Stomach (tissue), 9 donors: ENCODE measurements around the gene GLCE. TPM values are rescaled to one million over a fixed set of nuclear protein-coding genes. Genes with fewer than 3 reads are reported as not detected.

Experiments used
- DNase-seq, 2 donors: peaks; one replicate each; pipeline versions ENCODE4 v3.0.0 to v3.0.0-alpha.2; 2013 to 2019
- H3K27ac ChIP-seq, 5 donors: fragments of 200-600 bp in 4 of 5; sonication (generic) in 4 of 5; one replicate each; pipeline ENCODE4 v1.5.1; 2013 to 2019; ENCODE audit warnings: mild to moderate bottlenecking in 1 of 5, moderate library complexity in 1 of 5
- H3K27me3 ChIP-seq, 3 donors: fragments of 200-600 bp; sonication (generic); one replicate each; pipeline ENCODE4 v1.5.1; 2017 to 2019; ENCODE audit warnings: mixed run types in 1 of 3
- H3K36me3 ChIP-seq, 4 donors: fragments of 200-600 bp; sonication (generic); 1 replicate in 3 of 4; 2 replicates in 1 of 4; pipeline ENCODE4 v1.5.1; 2016 to 2019
- H3K4me1 ChIP-seq, 4 donors: fragments of 200-600 bp; sonication (generic); one replicate each; pipeline ENCODE4 v1.5.1; 2016 to 2019
- H3K4me3 ChIP-seq, 4 donors: fragments of 200-600 bp; sonication (generic) in 3 of 4; one replicate each; pipeline ENCODE4 v1.5.1; 2016 to 2019; ENCODE audit warnings: mild to moderate bottlenecking in 1 of 4
- H3K9me3 ChIP-seq, 4 donors: fragments of 200-600 bp; sonication (generic); one replicate each; pipeline ENCODE4 v1.5.1; 2016 to 2019
- EP300 ChIP-seq: sonication (generic); formaldehyde crosslinking; IDR thresholded peaks from one replicate; pipeline ENCODE4 v1.6.1; 2017; ENCODE audit warnings: antibody characterized with exemption
- POLR2A ChIP-seq, 4 donors: fragments of 450-650 bp; IDR thresholded peaks; one replicate each; pipeline ENCODE4 v1.6.1; 2016; ENCODE audit warnings: antibody characterized with exemption in 4 of 4, control low read depth in 2 of 4, mild to moderate bottlenecking in 1 of 4, moderate library complexity in 1 of 4
- POLR2AphosphoS5 ChIP-seq, 3 donors: sonication (generic); formaldehyde crosslinking; IDR thresholded peaks; one replicate each; pipeline ENCODE4 v1.6.1; 2016; ENCODE audit warnings: antibody characterized with exemption in 3 of 3
- WGBS, 5 donors: extraction: QIAGEN DNeasy Blood & Tissue Kit in 3 of 5; methylation state at CpG; one replicate each; pipeline versions ENCODE4 v1.1.5 to v1.1.7; 2013 to 2018; 5-methylcytosine and 5-hydroxymethylcytosine counted together
- intact Hi-C: fragments of 100-400 bp; cut with DNase I; formaldehyde crosslinking; loops from one replicate; pipeline ENCODE4 v1.15.1; 2023; ENCODE audit warnings: low total_unique reads
- polyA plus RNA-seq, 3 donors: library from polyadenylated mRNA; stranded (reverse); fragments of 200-250 nt; gene quantifications; one replicate each; pipeline ENCODE4 v1.2.3, GENCODE V29; 2013
- total RNA-seq, 5 donors: library from RNA; depleted of rRNA; stranded (reverse); fragments of >200 nt; gene quantifications; one replicate each; pipeline versions ENCODE4 v1.1.0 to v1.2.3, GENCODE V29; 2014 to 2016
- TF ChIP-seq, protein P1 (sequence below), 7 experiments: fragments of 450-650 bp in 4 of 7; fragments of 200-600 bp in 3 of 7; sonication (generic) in 3 of 7; IDR thresholded peaks; one replicate each; pipeline ENCODE4 v1.5.1; 2016 to 2019; ENCODE audit warnings: antibody characterized with exemption in 7 of 7, control low read depth in 2 of 7, mild to moderate bottlenecking in 1 of 7
- donor health status: healthy with polysubstance abuse.
- donor health status: Bipolar disorder and iron deficiency.
- donor health status: healthy.

The GLCE gene
- total and polyA plus RNA-seq, 8 donors: 5.5 to 50.9 (median 22.1) TPM

DNA sequence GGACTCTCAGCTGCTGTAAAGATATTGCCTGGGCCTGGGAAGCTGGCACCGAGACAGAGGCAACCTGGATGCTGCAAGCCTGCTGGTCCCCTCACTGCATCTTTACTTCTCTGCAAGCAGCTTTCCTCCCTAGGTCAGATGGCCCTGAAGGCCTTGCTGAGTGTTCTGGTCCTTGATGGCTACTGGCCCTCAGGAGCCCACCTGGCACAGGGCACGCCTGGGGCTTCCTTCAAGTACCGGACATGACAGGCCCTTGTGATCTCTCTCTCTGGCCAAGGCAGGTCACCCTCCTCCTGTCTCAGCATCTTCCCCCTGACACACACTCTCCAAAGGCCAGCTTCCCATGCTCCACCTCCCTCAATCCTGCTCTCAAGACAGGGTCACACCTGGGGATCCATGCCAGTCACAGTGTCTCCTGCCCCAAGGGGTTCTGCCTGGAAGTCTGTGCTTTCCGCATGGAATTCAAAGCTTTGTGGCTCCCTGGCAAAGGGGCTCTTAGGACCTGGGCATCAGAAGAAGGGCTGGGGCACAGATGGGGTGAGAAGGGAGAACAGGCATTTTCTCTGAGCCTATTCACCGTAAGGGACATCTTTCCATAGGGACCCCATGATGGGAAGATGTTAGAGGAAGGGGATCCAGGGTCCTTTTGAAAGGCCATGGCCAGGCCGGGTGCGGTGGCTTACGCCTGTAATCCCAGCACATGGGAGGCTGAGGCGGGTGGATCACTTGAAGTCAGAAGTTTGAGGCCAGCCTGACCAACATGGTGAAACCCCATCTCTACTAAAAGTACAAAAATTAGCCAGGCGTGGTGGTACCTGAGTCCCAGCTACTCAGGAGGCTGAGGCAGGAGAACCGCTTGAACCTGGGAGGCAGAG lies 133.5 kb downstream of the GLCE start:
- peaks cover 0 to 17% (median 8%) of the 10 kb centered on the region in 3 donors for H3K27me3 ChIP-seq
- H3K9me3 ChIP-seq: no peaks in the 10 kb centered on the region
- intact Hi-C loops: no loop called here
- no peak overlapping the region for H3K27ac ChIP-seq
- H3K36me3 ChIP-seq: no peaks in the 10 kb centered on the region
- DNase-seq: no peak
- peaks cover 10 to 29% (median 23%) of the 10 kb centered on the region in 4 donors for H3K4me1 ChIP-seq
- 94 to 96% (median 95%) methylated on average over 8 to 11 of the region's 11 CpGs for WGBS, 5 donors
- TF ChIP-seq POLR2AphosphoS5 (IDR thresholded peaks at IDR 0.05) (no peak), POLR2A (IDR thresholded peaks at IDR 0.05) (no peak), EP300 (no peak)
- TF ChIP-seq, protein P1, sequence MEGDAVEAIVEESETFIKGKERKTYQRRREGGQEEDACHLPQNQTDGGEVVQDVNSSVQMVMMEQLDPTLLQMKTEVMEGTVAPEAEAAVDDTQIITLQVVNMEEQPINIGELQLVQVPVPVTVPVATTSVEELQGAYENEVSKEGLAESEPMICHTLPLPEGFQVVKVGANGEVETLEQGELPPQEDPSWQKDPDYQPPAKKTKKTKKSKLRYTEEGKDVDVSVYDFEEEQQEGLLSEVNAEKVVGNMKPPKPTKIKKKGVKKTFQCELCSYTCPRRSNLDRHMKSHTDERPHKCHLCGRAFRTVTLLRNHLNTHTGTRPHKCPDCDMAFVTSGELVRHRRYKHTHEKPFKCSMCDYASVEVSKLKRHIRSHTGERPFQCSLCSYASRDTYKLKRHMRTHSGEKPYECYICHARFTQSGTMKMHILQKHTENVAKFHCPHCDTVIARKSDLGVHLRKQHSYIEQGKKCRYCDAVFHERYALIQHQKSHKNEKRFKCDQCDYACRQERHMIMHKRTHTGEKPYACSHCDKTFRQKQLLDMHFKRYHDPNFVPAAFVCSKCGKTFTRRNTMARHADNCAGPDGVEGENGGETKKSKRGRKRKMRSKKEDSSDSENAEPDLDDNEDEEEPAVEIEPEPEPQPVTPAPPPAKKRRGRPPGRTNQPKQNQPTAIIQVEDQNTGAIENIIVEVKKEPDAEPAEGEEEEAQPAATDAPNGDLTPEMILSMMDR (IDR thresholded peaks at IDR 0.05): no peak
- H3K4me3 ChIP-seq: no peak overlapping the region

DNA sequence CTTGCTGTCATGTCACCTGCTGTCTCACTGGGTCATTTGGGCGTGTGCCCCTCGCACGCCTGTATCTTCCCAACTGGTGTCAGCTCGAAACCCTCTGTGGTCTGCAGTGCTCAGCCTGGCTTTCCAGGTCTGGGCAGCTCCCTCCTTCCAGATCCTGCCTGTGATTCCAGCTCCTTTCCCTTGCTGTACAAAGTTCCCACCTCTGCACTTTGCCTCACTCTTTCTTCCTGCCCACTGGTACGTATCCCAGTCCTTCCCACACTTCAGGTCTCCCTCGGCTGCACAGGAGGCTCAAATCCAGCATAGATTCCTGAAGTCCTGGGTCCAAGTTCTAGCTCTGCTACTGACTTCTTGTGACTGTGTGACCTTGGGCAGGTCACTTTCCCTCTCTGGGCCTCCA lies 136.2 kb downstream of the GLCE start:
- DNase-seq: no peak
- 70 to 80% (median 75%) methylated on average over 6 of the region's 6 CpGs for WGBS, 5 donors

DNA sequence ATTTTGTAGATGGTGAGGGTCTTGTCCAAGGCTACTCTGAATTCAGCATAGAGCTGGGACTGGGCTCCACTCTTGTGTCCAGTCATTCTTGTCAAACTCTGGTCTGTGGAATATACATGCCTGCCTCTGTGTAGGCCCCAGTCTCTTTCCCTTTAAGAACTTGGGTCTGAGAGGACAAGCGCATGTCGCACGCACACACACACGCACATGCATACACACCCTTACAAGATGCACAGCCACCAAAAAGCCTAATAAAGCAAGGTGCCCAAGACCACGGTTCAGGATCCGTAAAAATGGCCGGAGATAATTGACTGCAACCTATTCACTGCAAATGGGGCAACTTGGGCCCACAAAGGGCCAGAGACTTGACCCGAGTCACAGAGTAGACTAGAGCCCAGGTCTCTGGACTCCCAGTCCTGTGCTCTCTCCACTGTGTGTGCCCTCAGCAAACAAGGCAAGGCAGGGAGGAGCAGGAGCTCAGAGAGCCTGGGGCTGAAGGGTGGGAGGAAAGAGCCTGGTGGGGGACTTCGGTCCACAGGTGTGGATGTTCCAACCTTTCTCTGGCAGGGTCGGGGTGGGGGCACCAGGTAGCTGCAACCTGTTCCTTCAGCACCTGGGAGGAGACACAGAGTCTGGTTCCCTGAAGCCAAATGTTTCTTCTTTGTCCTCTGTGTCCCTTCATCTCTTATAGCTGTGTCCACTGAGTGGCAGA lies 137.4 kb downstream of the GLCE start:
- no peak overlapping the region for H3K4me3 ChIP-seq
- no peaks in the 10 kb centered on the region for H3K9me3 ChIP-seq
- peaks cover 13 to 29% (median 22%) of the 10 kb centered on the region in 4 donors for H3K4me1 ChIP-seq
- no peaks in the 10 kb centered on the region for H3K36me3 ChIP-seq
- H3K27me3 ChIP-seq: peaks cover 0 to 45% (median 15%) of the 10 kb centered on the region in 3 donors
- intact Hi-C loops: no loop called here
- 89 to 95% (median 93%) methylated on average over 9 to 10 of the region's 10 CpGs for WGBS, 5 donors
- no peak for DNase-seq
- no peak for TF ChIP-seq POLR2A (IDR thresholded peaks at IDR 0.05)
- TF ChIP-seq POLR2AphosphoS5 (IDR thresholded peaks at IDR 0.05): no peak
- TF ChIP-seq, protein P1 (IDR thresholded peaks at IDR 0.05): no peak
- TF ChIP-seq EP300: no peak
- H3K27ac ChIP-seq: peak overlapping the region in 1 of 5 donors; percentile 60

More for the DNA sequence above, 136.2 kb downstream of the GLCE start:
- TF ChIP-seq POLR2A (IDR thresholded peaks at IDR 0.05): no peak
- intact Hi-C loops: no loop called here
- Histone ChIP-seq H3K9me3 (no peaks in the 10 kb centered on the region), H3K4me1 (peaks cover 13 to 29% (median 22%) of the 10 kb centered on the region in 4 donors), H3K27me3 (peaks cover 0 to 36% (median 15%) of the 10 kb centered on the region in 3 donors), H3K27ac (no peak overlapping the region), H3K4me3 (no peak overlapping the region), H3K36me3 (no peaks in the 10 kb centered on the region)

DNA sequence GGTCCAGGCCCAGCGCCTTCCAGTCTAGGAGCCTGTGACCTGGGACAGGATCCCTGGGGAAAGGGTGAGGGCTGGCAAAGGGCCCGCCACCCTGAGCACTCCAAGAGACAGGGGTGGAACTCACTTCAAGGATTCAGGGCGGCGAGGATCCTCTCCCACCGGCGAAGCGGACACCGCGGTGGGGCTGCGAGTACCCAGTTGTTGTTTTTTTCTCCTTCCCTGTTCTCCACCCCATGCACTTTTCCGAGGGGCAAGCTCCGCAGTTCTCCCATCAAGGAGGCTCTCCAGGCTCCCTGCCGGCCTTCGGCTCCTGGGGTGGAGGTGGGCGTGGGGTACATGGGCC lies 137.9 kb downstream of the GLCE start:
- Histone ChIP-seq H3K4me3 (peak overlapping the region; percentile 57 to 78 (median 66)), H3K9me3 (no peaks in the 10 kb centered on the region), H3K36me3 (no peaks in the 10 kb centered on the region), H3K4me1 (peaks cover 13 to 29% (median 22%) of the 10 kb centered on the region in 4 donors), H3K27me3 (peaks cover 0 to 45% (median 15%) of the 10 kb centered on the region in 3 donors), H3K27ac (peak overlapping the region in 1 of 5 donors; percentile 60)
- intact Hi-C loops: no loop called here
- 73 to 80% (median 77%) methylated on average over 15 of the region's 15 CpGs for WGBS, 5 donors
- no peak for TF ChIP-seq POLR2AphosphoS5 (IDR thresholded peaks at IDR 0.05)
- no peak for TF ChIP-seq EP300
- TF ChIP-seq, protein P1 (IDR thresholded peaks at IDR 0.05): no peak
- no peak for TF ChIP-seq POLR2A (IDR thresholded peaks at IDR 0.05)
- DNase-seq: no peak
